GM19351 (cell line): ENCODE data around the gene ANO10.
"Not testable (repeated sequence)": the region's sequence is repeated elsewhere in the genome, so short reads cannot be mapped to it uniquely, and the experiment has no call there.

Experiments
- ATAC-seq: cut with Tn5 transposase; IDR thresholded peaks from one replicate; pipeline ENCODE4 v1.9.1; 2021; ENCODE audit warnings: mild to moderate bottlenecking, moderate library complexity; ENCODE audit not compliant: unreplicated experiment

ANO10 gene

GRCh38 chr3:43621656-43622432 lies at the start of gene ANO10:
TSS of gene ANO10 (minus strand) at chr3:43622011. CDS start at chr3:43605852, 16,159 bp downstream.
- peak; percentile 92 for ATAC-seq

GRCh38 chr3:43670635-43671522 lies 49.1 kb upstream of the ANO10 start:
- no peak for ATAC-seq

GRCh38 chr3:43665011-43665410 lies 43.2 kb upstream of the ANO10 start:
- ATAC-seq, result not testable (repeated sequence)

- ATAC-seq, result not testable (repeated sequence)
Observed at GRCh38 chr3:43661376-43661775, 39.6 kb upstream of the ANO10 start.

- no peak for ATAC-seq
Observed at GRCh38 chr3:43659250-43659880, 37.6 kb upstream of the ANO10 start.

- not testable (repeated sequence) for ATAC-seq
Observed at GRCh38 chr3:43656390-43656789, 34.6 kb upstream of the ANO10 start.

- no peak for ATAC-seq
Observed at GRCh38 chr3:43650345-43650744, 28.5 kb upstream of the ANO10 start.

- no peak for ATAC-seq
Observed at GRCh38 chr3:43649365-43649968, 27.7 kb upstream of the ANO10 start.

- no peak for ATAC-seq
Observed at GRCh38 chr3:43648957-43649356, 27.1 kb upstream of the ANO10 start.

- ATAC-seq, result no peak
Observed at GRCh38 chr3:43647331-43648166, 25.7 kb upstream of the ANO10 start.

- no peak for ATAC-seq
Observed at GRCh38 chr3:43644443-43644842, 22.6 kb upstream of the ANO10 start.

- ATAC-seq, result no peak
Observed at GRCh38 chr3:43641306-43642114, 19.7 kb upstream of the ANO10 start.

- ATAC-seq, result no peak
Observed at GRCh38 chr3:43640681-43641080, 18.9 kb upstream of the ANO10 start.

GRCh38 chr3:43638594-43639447 lies 17.0 kb upstream of the ANO10 start:
- ATAC-seq, result no peak

- ATAC-seq, result no peak
Observed at GRCh38 chr3:43637702-43638101, 15.9 kb upstream of the ANO10 start.

- ATAC-seq, result no peak
Observed at GRCh38 chr3:43632986-43633385, 11.2 kb upstream of the ANO10 start.

GRCh38 chr3:43632269-43632733 lies 10.5 kb upstream of the ANO10 start:
- no peak for ATAC-seq

GRCh38 chr3:43629741-43630140 lies 7.9 kb upstream of the ANO10 start:
- no peak for ATAC-seq
